GM03348 (cell line): ENCODE measurements around the gene CAP1.
A peak's percentile ranks its signal among the peaks of the same experiment; 100 is the strongest.

Experiments used
- DNase-seq: peaks from one replicate; pipeline ENCODE4 v3.0.0; 2012; ENCODE audit warnings: low spot score

The CAP1 gene

DNA sequence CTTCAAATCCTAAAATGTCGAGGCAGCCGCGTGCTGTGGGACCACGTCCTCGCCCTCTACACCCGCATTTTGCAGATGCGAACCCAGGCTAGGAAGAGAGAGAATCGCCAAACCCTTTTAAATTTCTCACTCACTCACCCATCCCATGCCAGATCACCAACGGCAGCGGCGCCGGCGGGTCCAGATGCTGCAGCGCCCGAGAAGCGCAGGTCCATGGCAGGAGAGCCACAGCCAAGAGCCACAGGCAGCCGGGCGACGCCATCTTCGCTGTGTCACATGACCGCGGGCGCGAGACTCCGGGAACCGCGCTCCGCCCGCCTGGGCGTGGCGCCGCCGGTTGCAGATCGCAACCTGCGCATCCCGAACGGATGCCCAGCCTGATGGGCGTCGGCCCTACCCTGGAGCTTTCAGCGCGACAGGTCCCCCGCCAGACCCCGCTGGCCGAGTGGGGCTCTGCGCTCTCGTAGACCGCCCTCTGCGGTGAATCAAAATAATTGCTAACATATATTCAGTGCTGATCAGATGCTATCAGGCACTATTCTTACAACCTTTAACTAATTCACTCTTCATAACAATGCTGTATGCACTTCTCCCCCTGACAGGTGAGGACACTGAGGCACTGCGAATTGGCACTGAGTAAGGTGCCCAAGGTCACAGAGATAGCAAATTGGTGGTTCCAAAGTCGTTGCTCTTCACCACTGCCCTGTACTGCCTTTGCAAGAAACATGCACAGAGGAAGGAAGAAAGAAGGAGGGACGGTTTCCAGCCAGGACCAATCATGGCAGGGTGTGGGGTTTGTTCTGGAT lies 56.7 kb downstream of the CAP1 start, which contains the start of gene PPT1:
PPT1 (minus strand) TSS at position 276 of the 806 bp plus-strand sequence; CDS start at position 262, 14 bp downstream.
- DNase-seq, result peak; percentile 92

DNA sequence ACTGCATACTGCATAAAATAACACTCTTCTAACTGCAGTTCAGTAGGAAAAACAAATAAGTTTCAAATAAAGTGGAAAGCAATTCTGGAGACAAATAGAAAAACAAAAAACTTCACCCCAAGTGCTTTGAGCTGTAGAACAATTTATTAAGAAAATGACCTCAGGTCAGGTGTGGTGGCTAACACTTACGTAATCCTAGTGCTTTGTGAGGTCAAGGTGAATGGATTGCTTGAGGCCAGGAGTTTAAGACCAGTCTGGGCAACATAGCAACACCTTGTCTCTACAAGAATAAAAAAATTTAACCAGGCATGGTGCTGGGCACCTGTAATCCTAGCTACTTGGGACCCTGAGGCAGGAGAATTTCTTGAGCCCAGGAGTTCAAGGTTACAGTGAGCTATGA lies 61.5 kb downstream of the CAP1 start:
- no peak for DNase-seq

DNA sequence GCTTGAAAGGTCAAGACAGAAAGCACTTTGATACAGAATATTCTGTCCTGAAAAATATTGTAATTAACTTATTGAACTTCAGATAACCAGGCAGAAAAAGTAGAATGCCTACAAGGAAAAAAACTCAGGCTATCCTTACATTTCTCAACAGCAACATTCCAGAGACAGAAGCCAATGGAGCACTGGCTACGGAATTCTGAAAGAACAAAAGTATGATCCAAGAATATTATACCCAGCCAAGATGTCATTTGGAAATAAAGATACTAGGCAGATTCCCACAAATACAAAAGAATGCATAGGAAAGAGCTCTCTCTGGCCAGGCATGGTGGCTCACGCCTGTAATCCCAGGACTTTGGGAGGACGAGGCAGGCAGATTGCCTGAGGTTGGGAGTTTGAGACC lies 62.4 kb downstream of the CAP1 start:
- no peak for DNase-seq

DNA sequence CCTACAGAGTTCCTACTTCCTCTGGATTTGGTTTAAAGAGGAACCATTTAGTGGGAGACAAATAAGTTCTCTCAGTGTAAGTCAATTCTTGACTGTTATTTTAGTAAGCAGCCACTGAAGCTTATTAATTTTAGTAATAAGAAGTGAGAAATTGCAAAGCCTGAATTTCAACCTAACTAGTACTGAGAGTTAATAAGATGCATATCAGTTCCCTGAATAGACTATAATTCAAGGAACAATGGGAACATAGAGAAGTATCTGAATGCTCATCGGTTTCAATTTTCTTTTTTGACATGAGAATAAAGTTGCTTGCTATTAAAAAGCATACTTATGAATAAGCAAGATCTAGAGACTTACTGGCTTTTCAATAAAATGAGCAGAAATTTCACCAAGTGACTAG lies 64.5 kb downstream of the CAP1 start:
- DNase-seq, result no peak

DNA sequence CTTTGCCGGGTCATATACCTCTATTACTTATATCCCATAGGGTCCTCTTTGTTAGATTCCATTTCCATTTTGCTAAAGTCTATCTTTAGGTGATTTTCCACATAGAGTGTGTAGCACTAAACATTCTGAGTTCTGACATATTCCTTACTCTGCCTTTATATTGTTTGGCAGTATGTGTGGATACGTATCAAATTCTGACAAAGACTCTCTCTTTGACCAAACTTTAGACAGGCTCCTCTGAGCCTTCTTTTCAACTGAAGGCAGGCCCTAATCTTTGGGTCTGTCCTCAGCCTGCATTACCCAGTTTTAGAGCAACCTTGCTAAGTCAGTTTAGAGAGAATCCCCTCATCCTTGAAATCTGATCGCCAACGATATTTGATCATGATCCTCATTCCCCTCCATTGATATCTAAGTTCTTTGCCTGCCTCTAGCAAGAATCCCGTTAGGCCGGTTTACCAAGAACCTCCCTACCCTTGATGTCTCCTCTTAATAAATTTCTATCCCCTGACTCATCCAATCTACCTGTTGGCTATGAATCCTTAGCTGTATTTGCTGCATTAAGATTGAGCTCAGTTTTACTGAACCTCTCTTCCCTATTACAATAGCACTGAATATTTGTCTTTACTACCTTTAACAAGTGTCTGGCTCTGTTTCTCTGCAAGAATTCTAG lies 66.9 kb downstream of the CAP1 start:
- DNase-seq, result no peak

DNA sequence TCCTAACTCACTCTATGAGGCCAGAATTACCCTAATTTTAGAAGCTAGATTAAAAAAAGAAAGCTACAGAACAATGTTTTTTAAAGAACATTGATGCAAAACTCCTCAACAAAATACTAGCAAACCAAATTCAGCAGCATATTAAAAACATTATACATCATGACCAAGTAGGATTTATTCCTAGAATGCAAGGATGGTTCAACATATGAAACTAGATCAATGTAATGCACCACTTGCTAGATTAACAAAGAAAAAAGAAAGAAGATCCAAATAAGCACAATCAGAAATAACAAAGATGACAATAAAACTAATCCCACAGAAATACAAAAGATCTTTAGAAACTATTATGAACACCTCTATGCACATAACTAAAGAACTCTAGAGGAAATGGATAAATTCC lies 69.9 kb downstream of the CAP1 start:
- no peak for DNase-seq

DNA sequence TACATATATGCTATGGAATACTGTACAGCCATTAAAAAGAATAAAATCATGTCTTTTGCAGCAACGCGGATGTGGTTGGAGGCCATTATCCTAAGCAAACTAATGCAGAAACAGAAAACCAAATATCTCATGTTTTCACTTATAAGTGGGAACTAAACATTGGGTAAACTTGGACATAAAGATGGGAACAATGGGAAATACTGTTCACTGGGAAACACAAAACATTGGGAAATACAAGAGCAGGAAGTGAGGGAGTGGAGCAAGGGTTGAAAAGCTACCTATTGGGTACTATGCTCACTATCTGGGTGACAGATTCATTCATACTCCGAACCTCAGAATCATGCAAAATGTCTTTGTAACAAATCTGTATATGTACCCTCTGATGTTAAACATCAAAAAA lies 73.9 kb downstream of the CAP1 start:
- DNase-seq, result no peak

DNA sequence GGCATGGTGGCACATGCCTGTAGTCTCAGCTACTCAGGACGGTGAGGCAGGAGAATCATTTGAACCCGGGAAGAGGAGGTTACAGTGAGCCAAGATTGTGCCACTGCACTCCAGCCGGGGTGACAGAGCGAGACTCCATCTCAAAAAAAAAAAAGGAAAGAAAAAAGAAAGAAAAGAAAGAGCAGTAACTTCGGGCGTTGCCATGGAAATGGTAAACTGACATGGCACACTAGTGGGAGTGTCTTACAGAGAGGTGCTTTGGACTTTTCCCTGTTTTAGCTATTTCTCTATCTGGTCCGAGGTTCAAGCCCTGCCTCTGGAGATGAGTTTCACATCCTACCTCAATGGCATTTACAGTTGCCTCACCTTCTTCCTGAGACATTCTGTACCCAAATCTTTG lies 79.6 kb downstream of the CAP1 start:
- no peak for DNase-seq
